ENCODE results near the gene BAG3. TPM values are rescaled to one million over a fixed set of nuclear protein-coding genes. Genes with fewer than 3 reads are reported as not detected.

The BAG3 gene
- total and polyA plus RNA-seq, 10 donors: 2.1 to 36.0 (median 16.7) TPM

DNA sequence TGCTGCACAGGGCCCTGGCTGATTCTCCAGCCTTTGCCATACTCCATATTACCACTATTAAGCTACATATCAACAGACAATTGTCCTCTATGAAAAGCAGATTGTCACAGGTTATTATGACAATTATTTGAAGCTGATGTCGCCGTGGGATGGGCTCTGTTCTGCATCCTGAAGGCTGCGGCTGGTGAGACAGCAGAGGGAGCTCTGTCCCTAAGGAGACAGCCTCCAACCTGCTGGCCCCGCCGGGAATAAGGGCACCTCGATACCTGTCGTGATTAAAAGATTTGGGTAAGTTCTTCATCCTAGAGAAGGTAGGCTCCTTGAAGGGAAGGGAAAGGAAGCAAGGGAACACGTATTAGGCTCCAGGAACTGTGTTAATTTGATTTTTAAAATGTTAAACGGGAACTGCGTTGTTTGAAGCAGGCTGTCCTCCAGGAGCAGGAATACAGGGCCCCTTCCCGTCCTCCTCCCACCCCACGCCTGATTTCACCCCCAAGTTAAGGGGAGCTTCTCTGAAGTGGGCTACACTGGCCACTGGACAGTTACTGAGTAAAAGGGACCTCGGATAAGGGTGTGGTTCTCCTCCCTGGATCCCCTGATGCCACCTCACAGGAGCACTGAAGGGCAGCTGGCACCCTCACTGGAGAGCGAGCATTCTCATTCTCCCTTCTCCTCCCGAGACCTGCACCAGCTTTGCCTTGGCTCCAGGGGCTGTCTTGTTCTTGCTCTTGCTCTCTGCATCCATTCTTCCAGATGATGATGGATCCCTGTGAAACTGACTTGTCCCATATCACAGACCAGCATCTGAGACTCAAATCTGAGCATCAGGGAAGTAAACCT, 42.6 kb upstream of the BAG3 start:
- 27 to 34% (median 30%) methylated on average over 15 of the region's 15 CpGs for WGBS, 5 donors
- intact Hi-C loops (cut with DNase I; ENCODE audit: low total_unique reads): no loop called here
- Histone ChIP-seq H3K4me1 (peaks cover 0 to 11% (median 2%) of the 10 kb centered on the region in 6 donors), H3K9me3 (no peaks in the 10 kb centered on the region), H3K27me3 (replicated peaks in 1 of 7) (no peaks in the 10 kb centered on the region), H3K36me3 (no peaks in the 10 kb centered on the region), H3K27ac (no peak overlapping the region), H3K4me3 (no peak overlapping the region)
- TF ChIP-seq CTCF (IDR thresholded peaks at IDR 0.05 in 8 of 11, conservative IDR thresholded peaks at IDR 0.05 in 3 of 11): peak in 10 of 11 experiments; percentile 13 to 59 (median 46)
- TF ChIP-seq POLR2AphosphoS5 (IDR thresholded peaks at IDR 0.05): no peak
- DNase-seq: peak; percentile 75

DNA sequence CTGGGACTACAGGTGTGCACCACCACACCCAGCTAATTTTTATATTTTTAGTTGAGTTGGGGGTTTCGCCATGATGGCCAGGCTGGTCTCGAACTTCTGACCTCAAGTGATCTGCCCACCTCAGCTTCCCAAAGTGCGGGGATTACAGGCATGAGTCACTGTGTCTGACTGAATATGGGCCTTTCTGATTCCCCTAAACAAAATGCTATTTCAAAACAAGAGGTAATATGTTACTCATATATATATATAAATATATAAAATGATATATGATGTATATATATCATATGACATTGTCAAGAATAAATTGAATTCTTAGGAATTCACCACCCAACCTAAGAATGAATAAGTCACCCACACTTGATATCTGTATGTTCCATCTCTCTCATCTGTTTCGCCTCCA, 41.7 kb upstream of the BAG3 start:
- H3K9me3 ChIP-seq: no peaks in the 10 kb centered on the region
- peak; percentile 7 for DNase-seq
- H3K27ac ChIP-seq: no peak overlapping the region
- peaks cover 0 to 11% (median 2%) of the 10 kb centered on the region in 6 donors for H3K4me1 ChIP-seq
- intact Hi-C loops (cut with DNase I; ENCODE audit: low total_unique reads): no loop called here
- no peak for TF ChIP-seq POLR2A (IDR thresholded peaks at IDR 0.05)
- TF ChIP-seq POLR2AphosphoS5 (IDR thresholded peaks at IDR 0.05): no peak
- no peak for TF ChIP-seq CTCF (IDR thresholded peaks at IDR 0.05 in 8 of 11, conservative IDR thresholded peaks at IDR 0.05 in 3 of 11)
- H3K36me3 ChIP-seq: no peaks in the 10 kb centered on the region
- H3K4me3 ChIP-seq: no peak overlapping the region
- WGBS, 5 donors: 88 to 97% (median 90%) methylated on average over 4 of the region's 4 CpGs
- H3K27me3 ChIP-seq (replicated peaks in 1 of 7): no peaks in the 10 kb centered on the region

DNA sequence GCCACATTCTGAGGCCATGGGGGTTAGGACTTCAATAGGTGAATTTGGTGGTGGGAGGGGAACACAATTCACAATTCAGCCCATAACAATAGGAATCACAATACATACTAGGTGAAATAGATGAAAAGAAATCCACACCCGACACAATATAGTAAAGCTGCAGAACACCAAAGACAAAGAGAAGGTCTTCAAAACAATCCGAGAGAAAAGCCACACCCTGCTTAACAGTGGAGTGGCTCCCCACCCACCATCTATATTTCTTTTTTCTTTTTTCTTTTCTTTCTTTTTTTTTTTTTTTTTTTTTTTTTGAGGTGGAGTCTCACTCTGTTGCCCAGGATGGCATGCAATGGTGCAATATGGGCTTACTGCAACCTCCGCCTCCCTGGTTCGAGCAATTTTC, 39.7 kb upstream of the BAG3 start:
- DNase-seq: no peak
- H3K36me3 ChIP-seq: no peaks in the 10 kb centered on the region
- no peaks in the 10 kb centered on the region for H3K27me3 ChIP-seq (replicated peaks in 1 of 7)
- no peak overlapping the region for H3K27ac ChIP-seq
- no peaks in the 10 kb centered on the region for H3K9me3 ChIP-seq
- TF ChIP-seq POLR2AphosphoS5 (IDR thresholded peaks at IDR 0.05) (no peak), POLR2A (IDR thresholded peaks at IDR 0.05) (no peak), CTCF (IDR thresholded peaks at IDR 0.05 in 8 of 11, conservative IDR thresholded peaks at IDR 0.05 in 3 of 11) (no peak)
- peaks cover 0 to 11% (median 2%) of the 10 kb centered on the region in 6 donors for H3K4me1 ChIP-seq
- 71 to 86% (median 73%) methylated on average over 4 of the region's 4 CpGs for WGBS, 5 donors
- intact Hi-C loops (cut with DNase I; ENCODE audit: low total_unique reads): no loop called here
- no peak overlapping the region for H3K4me3 ChIP-seq

DNA sequence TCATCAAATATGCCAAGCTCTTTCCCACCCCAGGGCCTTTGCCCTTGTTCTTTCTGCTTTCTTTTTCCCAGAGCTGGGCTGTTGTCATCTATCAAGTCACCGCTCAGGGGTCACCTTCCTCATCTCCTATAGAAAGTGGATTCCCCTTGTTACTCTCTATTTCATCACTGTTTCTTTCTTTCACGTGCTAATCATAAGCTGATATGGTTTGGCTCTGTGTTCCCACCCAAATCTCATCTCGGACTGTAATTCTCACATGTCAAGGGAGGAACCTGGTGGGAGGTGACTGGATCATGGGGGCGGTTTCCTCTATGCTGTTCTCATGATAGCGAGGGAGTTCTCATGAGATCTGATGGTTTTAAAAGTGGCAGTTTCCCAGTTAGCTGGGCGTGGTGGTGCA, 37.4 kb upstream of the BAG3 start:
- DNase-seq: peak; percentile 14
- no peak overlapping the region for H3K27ac ChIP-seq
- no peaks in the 10 kb centered on the region for H3K36me3 ChIP-seq
- 86 to 93% (median 89%) methylated on average over 6 of the region's 6 CpGs for WGBS, 5 donors
- H3K9me3 ChIP-seq: no peaks in the 10 kb centered on the region
- H3K4me1 ChIP-seq: peaks cover 0 to 13% (median 3%) of the 10 kb centered on the region in 6 donors
- intact Hi-C loops (cut with DNase I; ENCODE audit: low total_unique reads): no loop called here
- H3K4me3 ChIP-seq: no peak overlapping the region
- no peak for TF ChIP-seq CTCF (IDR thresholded peaks at IDR 0.05 in 8 of 11, conservative IDR thresholded peaks at IDR 0.05 in 3 of 11)
- no peak for TF ChIP-seq POLR2AphosphoS5 (IDR thresholded peaks at IDR 0.05)
- TF ChIP-seq POLR2A (IDR thresholded peaks at IDR 0.05): no peak
- H3K27me3 ChIP-seq (replicated peaks in 1 of 7): no peaks in the 10 kb centered on the region
